ENCODE measurements around the gene ACOXL.

The ACOXL gene

DNA sequence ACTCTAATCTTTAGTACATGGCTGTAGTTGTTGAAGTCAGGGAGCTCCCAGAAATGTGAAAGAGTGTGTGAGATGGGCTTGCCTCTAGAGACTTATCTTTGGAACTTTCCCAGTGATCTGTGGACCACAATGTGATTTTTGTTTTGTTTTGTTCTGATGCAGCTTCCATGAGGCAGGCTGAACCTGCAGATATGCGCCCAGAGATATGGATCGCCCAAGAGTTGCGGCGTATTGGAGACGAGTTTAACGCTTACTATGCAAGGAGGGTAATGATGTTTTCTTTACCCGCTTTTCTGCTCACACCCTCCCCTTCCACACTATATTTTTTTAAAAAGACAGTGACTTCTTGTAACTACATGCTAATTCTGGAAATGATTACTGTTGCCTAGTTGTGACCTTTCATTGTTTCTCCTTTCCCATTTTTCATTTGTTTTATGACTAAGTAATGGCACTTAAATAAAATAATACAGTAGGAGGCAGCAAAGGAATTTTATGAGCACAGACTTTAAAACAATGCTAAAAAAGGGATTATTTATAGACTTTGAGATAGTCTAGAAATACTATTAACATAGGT lies 417.6 kb downstream of the ACOXL start:
- DNase-seq = no peak

DNA sequence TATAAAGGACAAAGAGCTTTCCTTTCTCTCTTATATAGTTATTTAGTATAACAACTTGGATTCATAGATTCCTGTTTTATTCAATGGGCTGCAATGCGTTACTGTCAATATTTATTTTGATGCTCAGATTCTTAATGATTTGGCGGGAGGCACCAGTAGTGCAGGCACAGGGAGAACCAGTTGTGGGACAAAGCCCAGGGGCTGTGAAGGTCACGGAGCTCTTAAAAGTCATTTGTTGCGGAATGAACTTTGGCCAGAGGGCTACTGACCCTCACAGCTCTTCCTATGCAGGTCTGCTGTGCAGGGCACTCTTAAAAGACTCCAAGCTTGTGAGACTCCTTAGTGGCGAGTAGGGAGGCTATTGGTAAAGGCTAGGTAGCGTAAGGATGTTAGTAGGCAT lies 422.4 kb downstream of the ACOXL start:
- DNase-seq = no peak

DNA sequence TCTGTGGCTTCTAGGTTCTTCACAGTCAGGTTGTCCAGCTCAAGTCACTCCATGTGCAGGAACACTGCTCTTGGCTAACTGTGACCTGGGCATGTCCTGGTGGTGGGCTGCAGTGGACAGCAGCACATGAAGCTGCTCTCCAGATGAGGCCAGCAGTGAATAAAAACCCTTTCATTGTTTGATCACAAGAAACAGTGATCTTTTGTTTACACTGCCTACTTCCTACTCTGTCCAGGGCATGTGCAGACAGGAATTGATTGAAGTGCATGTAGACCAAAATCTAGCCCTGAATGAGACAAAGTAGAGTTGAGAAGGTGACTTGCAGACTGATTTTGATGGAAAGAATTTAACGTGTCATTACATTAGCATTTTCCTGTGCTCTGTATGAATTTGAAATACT lies 423.2 kb downstream of the ACOXL start:
- DNase-seq = peak; percentile 40

- DNase-seq = no peak
Measured at GRCh38 chr2:111156529-111156928, 424.2 kb downstream of the ACOXL start.

DNA sequence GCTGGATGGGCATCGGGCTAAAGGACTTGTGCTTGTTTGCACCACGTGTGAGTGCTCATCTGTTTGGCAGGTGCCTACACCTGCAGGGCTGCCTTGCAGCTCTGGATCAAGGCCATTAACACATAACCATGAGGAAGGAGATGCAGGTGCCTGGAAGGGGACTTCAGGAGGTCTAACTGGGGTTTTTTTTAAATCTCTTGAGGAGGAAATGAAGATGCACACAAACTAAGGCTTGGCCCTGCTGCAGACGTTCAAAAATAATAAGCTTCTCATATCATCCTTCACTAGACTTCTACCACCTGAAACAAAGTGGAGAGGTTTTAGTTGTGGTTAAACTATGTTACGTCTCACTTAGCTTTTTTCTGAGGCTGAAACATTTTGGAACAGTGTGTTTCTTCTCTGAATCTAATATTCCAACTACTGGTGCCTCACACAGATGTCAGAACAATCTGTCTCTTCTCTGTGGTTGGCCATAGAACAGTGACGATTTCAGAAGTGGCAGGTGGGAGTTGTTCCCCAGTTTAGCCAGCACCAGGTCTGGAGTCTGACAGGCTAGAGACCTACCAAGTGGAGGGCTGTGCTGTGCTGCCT lies 424.8 kb downstream of the ACOXL start:
- peak; percentile 8 for DNase-seq

GRCh38 chr2:111157798-111158197 lies 425.4 kb downstream of the ACOXL start:
- no peak for DNase-seq

GRCh38 chr2:111159641-111160040 lies 427.3 kb downstream of the ACOXL start:
- DNase-seq = no peak

DNA sequence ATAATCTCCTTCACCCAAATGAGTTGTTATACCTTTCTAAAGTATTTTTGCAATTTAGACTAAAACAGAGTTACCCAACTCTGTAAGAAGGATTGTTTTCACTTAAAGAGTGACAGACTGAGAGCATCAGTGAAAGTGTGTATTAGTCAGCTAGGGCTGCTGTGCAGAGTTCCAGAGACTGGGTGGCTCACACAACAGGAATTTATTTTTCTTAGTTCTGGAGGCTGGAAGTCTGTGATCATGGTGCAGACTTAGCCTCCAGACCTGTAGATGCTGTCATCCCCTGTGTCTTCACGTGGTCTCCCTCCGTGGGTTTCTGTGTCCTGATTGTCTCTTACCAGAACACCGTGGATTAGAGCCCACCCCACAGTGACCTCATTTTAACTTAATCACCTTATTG lies 428.4 kb downstream of the ACOXL start:
- no peak for DNase-seq

- DNase-seq = peak; percentile 96
Measured at GRCh38 chr2:111161971-111162370, 429.6 kb downstream of the ACOXL start.

DNA sequence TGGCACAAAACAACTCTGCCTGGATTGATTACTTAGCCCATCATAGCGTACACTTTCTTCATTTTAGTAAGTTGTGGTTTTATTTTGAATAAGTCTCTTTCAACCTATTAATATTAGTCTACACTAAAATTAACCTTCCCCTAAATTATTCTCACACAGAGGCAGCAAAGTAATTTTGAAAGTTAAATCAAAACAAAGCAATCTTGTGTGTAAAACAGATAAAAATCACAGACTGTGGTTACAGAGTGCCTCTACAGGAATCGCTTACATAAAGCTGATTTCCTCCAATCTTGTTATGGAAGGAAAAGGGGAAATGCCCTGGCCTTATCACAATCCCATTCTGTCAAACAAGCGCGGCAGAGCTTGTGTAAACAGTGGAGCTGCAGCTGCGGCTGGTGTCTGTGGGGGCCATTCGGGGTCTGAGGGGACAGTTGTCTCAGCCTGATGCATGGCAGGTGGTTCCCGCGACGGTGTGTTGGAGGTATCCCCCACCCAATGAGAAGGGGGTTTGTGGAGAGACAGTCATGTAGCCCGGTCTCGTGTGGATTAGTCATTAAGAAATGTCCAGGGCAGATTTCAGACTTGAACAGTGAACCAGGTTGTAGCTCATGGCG lies 430.5 kb downstream of the ACOXL start:
- DNase-seq = no peak

- DNase-seq = no peak
Measured at GRCh38 chr2:111164078-111164477, 431.7 kb downstream of the ACOXL start.

GRCh38 chr2:111165084-111165483 lies 432.7 kb downstream of the ACOXL start:
- no peak for DNase-seq

- DNase-seq = no peak
Measured at GRCh38 chr2:111166115-111166514, 433.7 kb downstream of the ACOXL start.

DNA sequence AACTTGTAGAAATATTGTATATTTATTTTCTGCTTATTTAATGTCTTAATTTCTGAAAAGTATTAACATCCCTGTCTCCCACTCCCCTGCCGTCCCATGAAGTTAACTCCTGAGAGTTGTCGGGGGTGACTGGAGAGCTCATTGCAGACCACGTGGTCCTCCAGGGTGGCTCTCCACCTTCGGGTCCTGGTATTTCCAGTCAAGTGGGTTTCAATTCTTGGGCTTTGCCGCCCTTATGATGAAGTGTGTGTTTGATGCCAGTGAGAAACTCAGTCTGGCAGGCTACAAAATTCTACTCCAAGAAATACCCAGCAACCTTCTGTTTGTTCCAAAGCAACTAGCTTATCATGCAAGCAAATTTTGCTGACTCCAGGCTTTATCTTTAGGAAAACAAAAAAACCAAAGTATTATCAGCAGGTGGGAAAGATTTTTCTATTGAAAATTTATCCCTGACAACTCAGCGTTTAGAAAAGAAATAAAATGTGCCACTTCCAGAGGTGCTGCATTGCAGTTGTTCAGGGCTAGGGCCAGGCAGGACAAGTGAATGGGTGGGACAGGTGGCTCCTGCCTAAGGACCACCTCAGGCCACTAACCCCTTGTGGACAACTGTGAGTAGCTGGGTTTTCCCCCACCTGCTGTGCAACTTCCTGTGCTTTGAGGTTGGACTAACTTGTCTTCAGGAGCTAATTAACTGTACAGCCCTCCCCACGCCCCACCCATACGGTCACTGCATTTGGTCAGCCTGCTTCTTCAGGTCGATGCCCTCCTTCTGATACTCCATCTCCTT lies 434.9 kb downstream of the ACOXL start:
- no peak for DNase-seq

GRCh38 chr2:111167863-111168162 lies 435.4 kb downstream of the ACOXL start:
- DNase-seq = no peak
